OCI-LY3 (cell line): ENCODE measurements around the gene PDCD7.

Source experiments
- H2AFZ ChIP-seq: fragments of 200-600, 300-600 bp; shearing (Covaris generic); 2 replicates; pipeline ENCODE4 v1.6.0; 2014; ENCODE audit warnings: antibody characterized with exemption, low read depth, low read length
- H3K27ac ChIP-seq: fragments of 200-600, 300-600 bp; sonication (generic); 2 replicates; pipeline ENCODE4 v1.5.1; 2014; ENCODE audit warnings: mild to moderate bottlenecking, low read length, moderate library complexity, mixed read lengths
- H3K27me3 ChIP-seq: fragments of 200-600, 300-600 bp; sonication (generic); 2 replicates; pipeline ENCODE4 v1.6.1; 2014; ENCODE audit warnings: low read depth, low read length, mixed read lengths
- H3K36me3 ChIP-seq: fragments of 200-600, 300-600 bp; sonication (generic); replicated peaks from 2 replicates; pipeline ENCODE3; 2014; ENCODE audit warnings: low read depth, low read length, mixed read lengths
- H3K4me1 ChIP-seq: fragments of 300-600, 200-600 bp; sonication (generic); 2 replicates; pipeline ENCODE4 v1.6.1; 2014; ENCODE audit warnings: low read length, mixed read lengths
- H3K4me2 ChIP-seq: fragments of 200-600, 300-600 bp; sonication (generic); 2 replicates; pipeline ENCODE4 v1.6.1; 2014; ENCODE audit warnings: low read length, mixed read lengths
- H3K4me3 ChIP-seq: fragments of 300-600, 200-600 bp; sonication (generic); 2 replicates; pipeline ENCODE4 v1.5.1; 2014; ENCODE audit warnings: antibody characterized with exemption, mild to moderate bottlenecking, low read length, moderate library complexity
- H3K79me2 ChIP-seq: fragments of 300-600, 200-600 bp; shearing (Covaris generic); 2 replicates; pipeline ENCODE4 v1.6.1; 2014; ENCODE audit warnings: mild to moderate bottlenecking, low read length, mixed read lengths
- H3K9ac ChIP-seq: fragments of 300-600, 200-600 bp; shearing (Covaris generic); 2 replicates; pipeline ENCODE4 v1.6.0; 2014; ENCODE audit warnings: mild to moderate bottlenecking, low read length, moderate library complexity
- H3K9me3 ChIP-seq: fragments of 200-600, 300-600 bp; shearing (Covaris generic); 2 replicates; pipeline ENCODE4 v1.6.1; 2014; ENCODE audit warnings: low read length, mixed read lengths; ENCODE audit not compliant: insufficient read depth
- H4K20me1 ChIP-seq: fragments of 200-600, 300-600 bp; sonication (generic); 2 replicates; pipeline ENCODE4 v1.6.1; 2016; ENCODE audit warnings: low read length, mixed read lengths; ENCODE audit not compliant: insufficient read depth
- EZH2phosphoT487 ChIP-seq: fragments of 200-600 bp; shearing (Covaris generic); IDR thresholded peaks from 2 replicates; pipeline ENCODE4 v1.6.1; 2018; ENCODE audit warnings: antibody characterized with exemption, mixed run types, low read depth
- TF ChIP-seq, protein P1 (sequence below): fragments of 200-600, 300-600 bp; sonication (generic); IDR thresholded peaks from 2 replicates; pipeline ENCODE4 v1.5.1; 2014; ENCODE audit warnings: antibody characterized with exemption, low read length, low read depth

Gene PDCD7

GRCh38 chr15:65099336-65099735 is 34.3 kb downstream of the PDCD7 start:
- no peaks in the 10 kb centered on the region for H3K4me1 ChIP-seq
- H3K79me2 ChIP-seq: no peaks in the 10 kb centered on the region
- H3K4me2 ChIP-seq: no peak overlapping the region
- no peak overlapping the region for H3K4me3 ChIP-seq
- H2AFZ ChIP-seq: no peak overlapping the region
- no peaks in the 10 kb centered on the region for H3K9me3 ChIP-seq
- H3K36me3 ChIP-seq: peaks cover 16% of the 10 kb centered on the region
- no peaks in the 10 kb centered on the region for H4K20me1 ChIP-seq
- no peak overlapping the region for H3K27ac ChIP-seq
- TF ChIP-seq, protein P1, sequence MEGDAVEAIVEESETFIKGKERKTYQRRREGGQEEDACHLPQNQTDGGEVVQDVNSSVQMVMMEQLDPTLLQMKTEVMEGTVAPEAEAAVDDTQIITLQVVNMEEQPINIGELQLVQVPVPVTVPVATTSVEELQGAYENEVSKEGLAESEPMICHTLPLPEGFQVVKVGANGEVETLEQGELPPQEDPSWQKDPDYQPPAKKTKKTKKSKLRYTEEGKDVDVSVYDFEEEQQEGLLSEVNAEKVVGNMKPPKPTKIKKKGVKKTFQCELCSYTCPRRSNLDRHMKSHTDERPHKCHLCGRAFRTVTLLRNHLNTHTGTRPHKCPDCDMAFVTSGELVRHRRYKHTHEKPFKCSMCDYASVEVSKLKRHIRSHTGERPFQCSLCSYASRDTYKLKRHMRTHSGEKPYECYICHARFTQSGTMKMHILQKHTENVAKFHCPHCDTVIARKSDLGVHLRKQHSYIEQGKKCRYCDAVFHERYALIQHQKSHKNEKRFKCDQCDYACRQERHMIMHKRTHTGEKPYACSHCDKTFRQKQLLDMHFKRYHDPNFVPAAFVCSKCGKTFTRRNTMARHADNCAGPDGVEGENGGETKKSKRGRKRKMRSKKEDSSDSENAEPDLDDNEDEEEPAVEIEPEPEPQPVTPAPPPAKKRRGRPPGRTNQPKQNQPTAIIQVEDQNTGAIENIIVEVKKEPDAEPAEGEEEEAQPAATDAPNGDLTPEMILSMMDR: no peak
- TF ChIP-seq EZH2phosphoT487: no peak
- no peaks in the 10 kb centered on the region for H3K27me3 ChIP-seq
- H3K9ac ChIP-seq: no peak overlapping the region

- no peaks in the 10 kb centered on the region for H3K4me1 ChIP-seq
- H2AFZ ChIP-seq: no peak overlapping the region
- H3K27ac ChIP-seq: no peak overlapping the region
- no peaks in the 10 kb centered on the region for H3K27me3 ChIP-seq
- peaks cover 16% of the 10 kb centered on the region for H3K36me3 ChIP-seq
- H3K9me3 ChIP-seq: no peaks in the 10 kb centered on the region
- H4K20me1 ChIP-seq: no peaks in the 10 kb centered on the region
- no peak for TF ChIP-seq EZH2phosphoT487
- TF ChIP-seq, protein P1: no peak
- H3K79me2 ChIP-seq: no peaks in the 10 kb centered on the region
- no peak overlapping the region for H3K4me3 ChIP-seq
- H3K9ac ChIP-seq: no peak overlapping the region
- no peak overlapping the region for H3K4me2 ChIP-seq
Measured at GRCh38 chr15:65097651-65098263, 35.9 kb downstream of the PDCD7 start.

DNA sequence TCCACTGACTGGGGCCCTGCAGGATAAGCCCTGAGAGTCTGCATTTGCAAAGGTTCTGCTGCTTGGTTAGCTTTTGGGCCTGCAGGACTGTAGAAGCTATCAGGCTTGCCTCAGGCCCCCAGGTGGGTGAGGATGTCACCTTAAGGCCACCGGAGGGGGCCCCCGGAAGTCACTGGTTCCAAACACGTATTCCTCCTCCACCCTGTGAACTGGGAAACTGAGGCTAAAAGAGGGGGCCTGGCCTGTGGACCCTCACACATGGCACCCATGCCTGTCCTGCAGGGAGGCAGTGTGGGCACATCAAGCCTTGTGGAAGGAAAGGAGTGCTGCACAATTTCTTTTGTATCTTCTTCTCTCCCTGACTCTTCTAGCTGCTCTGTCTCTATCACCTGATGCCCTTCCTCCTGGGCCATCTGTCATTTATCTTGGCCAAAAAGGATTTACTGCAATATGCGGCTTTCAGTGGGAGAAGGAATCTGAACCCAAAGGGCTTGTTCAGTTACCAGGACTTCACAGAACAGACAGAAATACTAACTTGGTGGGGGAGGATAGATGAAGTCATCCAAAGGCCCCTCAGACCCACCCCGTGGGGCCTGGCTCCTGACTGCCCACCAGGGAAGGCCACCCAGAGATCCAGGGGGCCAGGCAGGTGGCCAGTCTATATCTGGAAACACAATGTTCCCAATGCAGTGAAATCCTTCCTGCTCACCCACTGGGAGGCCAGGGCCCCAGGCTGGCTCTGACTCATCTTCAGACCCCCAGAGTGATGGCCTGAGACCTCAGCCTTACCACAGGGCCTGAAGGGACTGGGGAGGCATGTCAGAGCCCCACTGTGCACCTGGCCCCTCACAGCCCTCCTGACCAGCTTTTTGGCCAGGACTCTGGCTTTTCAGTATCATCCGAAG is 36.9 kb downstream of the PDCD7 start:
- Histone ChIP-seq H2AFZ (no peak overlapping the region), H3K4me2 (no peak overlapping the region), H3K27me3 (no peaks in the 10 kb centered on the region), H3K79me2 (no peaks in the 10 kb centered on the region), H3K27ac (no peak overlapping the region), H3K4me3 (no peak overlapping the region), H3K9me3 (no peaks in the 10 kb centered on the region), H4K20me1 (no peaks in the 10 kb centered on the region), H3K36me3 (peaks cover 16% of the 10 kb centered on the region), H3K4me1 (no peaks in the 10 kb centered on the region), H3K9ac (no peak overlapping the region)
- TF ChIP-seq, protein P1: no peak

DNA sequence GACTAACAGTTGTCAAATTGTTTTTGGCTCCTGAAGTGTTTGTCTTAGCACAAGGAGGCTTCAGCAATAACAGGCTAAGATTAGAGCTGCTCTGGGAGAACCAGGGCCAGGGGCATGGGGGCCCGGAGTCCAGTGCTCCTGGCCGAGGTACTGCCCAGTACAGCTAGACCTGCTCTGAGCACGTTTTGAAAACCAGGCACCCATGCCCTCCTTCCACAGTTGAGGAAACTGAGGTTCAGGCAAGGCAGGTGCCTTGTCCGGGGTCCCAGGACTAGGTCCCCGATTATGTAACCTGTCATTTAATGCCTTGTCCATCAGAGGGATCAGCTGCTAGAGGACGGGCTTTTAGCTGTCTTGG is 37.9 kb downstream of the PDCD7 start:
- no peak overlapping the region for H3K4me3 ChIP-seq
- H3K4me2 ChIP-seq: no peak overlapping the region
- H3K79me2 ChIP-seq: no peaks in the 10 kb centered on the region
- no peaks in the 10 kb centered on the region for H4K20me1 ChIP-seq
- no peaks in the 10 kb centered on the region for H3K9me3 ChIP-seq
- no peak overlapping the region for H2AFZ ChIP-seq
- H3K9ac ChIP-seq: no peak overlapping the region
- H3K4me1 ChIP-seq: no peaks in the 10 kb centered on the region
- peaks cover 15% of the 10 kb centered on the region for H3K36me3 ChIP-seq
- no peak for TF ChIP-seq EZH2phosphoT487
- TF ChIP-seq, protein P1: no peak
- no peak overlapping the region for H3K27ac ChIP-seq
- H3K27me3 ChIP-seq: no peaks in the 10 kb centered on the region
